NB4 (cell line): Measurements from ENCODE around the gene IL1RN.

ENCODE experiments used
- DNase-seq: peaks from one replicate; pipeline ENCODE4 v3.0.0; 2010; ENCODE audit warnings: low read depth
- H3K4me3 ChIP-seq: one replicate; pipeline ENCODE4 v1.5.1; 2011; ENCODE audit warnings: mild to moderate bottlenecking, low read depth, low read length, moderate library complexity
- CTCF ChIP-seq: IDR thresholded peaks from one replicate; pipeline ENCODE4 v1.5.1; 2012; ENCODE audit warnings: low read depth, low read length
- MYC ChIP-seq: IDR thresholded peaks from 2 replicates; pipeline ENCODE4 v1.6.1; 2011; ENCODE audit warnings: low read depth, low read length
- POLR2A ChIP-seq: IDR thresholded peaks from 2 replicates; pipeline ENCODE4 v1.6.1; 2011; ENCODE audit warnings: mild to moderate bottlenecking; ENCODE audit not compliant: insufficient read length; ENCODE audit errors: extremely low read depth
- TF ChIP-seq, protein P1 (sequence below): IDR thresholded peaks from 2 replicates; pipeline ENCODE4 v1.6.1; 2011; ENCODE audit warnings: low read depth, low read length

The IL1RN gene, protein sequence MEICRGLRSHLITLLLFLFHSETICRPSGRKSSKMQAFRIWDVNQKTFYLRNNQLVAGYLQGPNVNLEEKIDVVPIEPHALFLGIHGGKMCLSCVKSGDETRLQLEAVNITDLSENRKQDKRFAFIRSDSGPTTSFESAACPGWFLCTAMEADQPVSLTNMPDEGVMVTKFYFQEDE

GRCh38 chr2:113126845-113127645 lies at the start of gene IL1RN:
Gene IL1RN, plus strand, starts transcription at chr2:113127598. Its CDS starts 27 bp downstream, at chr2:113127625.
- peak; percentile 95 for DNase-seq
- H3K4me3 ChIP-seq, result peak within 1 kb of the TSS; percentile 60
- no peak for TF ChIP-seq CTCF
- no peak for TF ChIP-seq MYC
- no peak for TF ChIP-seq POLR2A
- TF ChIP-seq, protein P1, sequence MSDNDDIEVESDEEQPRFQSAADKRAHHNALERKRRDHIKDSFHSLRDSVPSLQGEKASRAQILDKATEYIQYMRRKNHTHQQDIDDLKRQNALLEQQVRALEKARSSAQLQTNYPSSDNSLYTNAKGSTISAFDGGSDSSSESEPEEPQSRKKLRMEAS, result no peak

- H3K4me3 ChIP-seq, result no peak overlapping the region
- TF ChIP-seq, protein P1, result no peak
- TF ChIP-seq POLR2A, result no peak
- TF ChIP-seq MYC, result no peak
- no peak for TF ChIP-seq CTCF
- DNase-seq, result no peak
These were observed 49.5 kb upstream of the IL1RN start for GRCh38 chr2:113077921-113078320.

- TF ChIP-seq, protein P1, result no peak
- TF ChIP-seq POLR2A, result no peak
- TF ChIP-seq CTCF, result no peak
- TF ChIP-seq MYC, result no peak
- no peak overlapping the region for H3K4me3 ChIP-seq
- no peak for DNase-seq
These were observed 49.0 kb upstream of the IL1RN start for GRCh38 chr2:113078350-113078839.

DNA sequence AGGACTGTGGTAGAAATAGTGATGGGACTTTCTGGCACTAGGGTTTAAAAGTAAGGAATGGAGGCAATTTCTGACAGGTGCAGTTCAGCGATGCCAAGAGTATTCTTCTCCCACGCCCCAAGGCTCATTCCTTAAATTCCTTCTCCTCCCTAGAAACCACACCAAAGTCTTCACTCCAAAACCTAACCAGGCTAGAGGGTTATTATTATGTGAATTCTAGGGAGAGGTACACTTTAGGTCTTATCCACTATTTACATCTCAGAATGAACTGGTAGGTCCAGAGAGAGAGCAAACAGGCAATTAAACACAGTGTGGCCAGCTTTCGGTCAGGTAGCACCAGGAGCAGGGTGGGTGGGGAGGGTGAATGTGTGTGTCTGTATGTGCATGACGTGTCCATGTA lies 48.3 kb upstream of the IL1RN start:
- no peak for DNase-seq
- H3K4me3 ChIP-seq, result no peak overlapping the region
- TF ChIP-seq MYC, result no peak
- TF ChIP-seq CTCF, result no peak

DNA sequence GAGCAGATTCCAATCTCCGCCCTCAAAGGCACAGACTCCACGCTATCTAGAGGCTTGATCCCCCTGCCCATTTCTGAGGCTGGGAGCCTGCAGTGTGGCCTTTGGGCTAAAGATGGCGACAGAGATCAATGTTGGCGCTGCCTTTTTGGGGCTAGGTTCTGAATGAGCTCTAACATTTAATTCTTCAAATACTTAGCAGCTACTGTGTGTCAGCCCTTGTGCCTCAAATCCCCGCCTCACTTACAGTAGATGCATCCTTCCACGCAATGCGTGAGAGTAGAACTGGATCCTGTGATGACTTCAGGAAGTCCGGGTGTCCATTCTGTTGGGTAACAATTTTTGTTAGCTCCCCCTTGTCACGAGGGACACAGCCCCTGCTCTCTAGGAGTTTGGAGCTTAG lies 47.3 kb upstream of the IL1RN start:
- peak; percentile 65 for DNase-seq
- peak; percentile 98 for TF ChIP-seq CTCF
- no peak for TF ChIP-seq MYC
- TF ChIP-seq, protein P1, result 0 out of 2 replicates have a peak, but pooled peaks have one; percentile 25
- TF ChIP-seq POLR2A, result no peak
- no peak overlapping the region for H3K4me3 ChIP-seq
